ENCODE measurements around the gene FZD2.
"Not testable (repeated sequence)": the region's sequence is repeated elsewhere in the genome, so short reads cannot be mapped to it uniquely, and the experiment has no call there.

Gene FZD2

GRCh38 chr17:44556832-44557606, at the start of gene FZD2:
Gene FZD2, plus strand, starts transcription at chr17:44557484. Its CDS starts 205 bp downstream, at chr17:44557689.
- DNase-seq (ENCODE audit: low read depth in 2 of 2) = peak; percentile 100

GRCh38 chr17:44511241-44512134, 45.8 kb upstream of the FZD2 start:
- DNase-seq (ENCODE audit: low read depth in 2 of 2) = not testable (repeated sequence)

- DNase-seq (ENCODE audit: low read depth in 2 of 2) = no peak
Observed at GRCh38 chr17:44518032-44518431, 39.3 kb upstream of the FZD2 start.

DNA sequence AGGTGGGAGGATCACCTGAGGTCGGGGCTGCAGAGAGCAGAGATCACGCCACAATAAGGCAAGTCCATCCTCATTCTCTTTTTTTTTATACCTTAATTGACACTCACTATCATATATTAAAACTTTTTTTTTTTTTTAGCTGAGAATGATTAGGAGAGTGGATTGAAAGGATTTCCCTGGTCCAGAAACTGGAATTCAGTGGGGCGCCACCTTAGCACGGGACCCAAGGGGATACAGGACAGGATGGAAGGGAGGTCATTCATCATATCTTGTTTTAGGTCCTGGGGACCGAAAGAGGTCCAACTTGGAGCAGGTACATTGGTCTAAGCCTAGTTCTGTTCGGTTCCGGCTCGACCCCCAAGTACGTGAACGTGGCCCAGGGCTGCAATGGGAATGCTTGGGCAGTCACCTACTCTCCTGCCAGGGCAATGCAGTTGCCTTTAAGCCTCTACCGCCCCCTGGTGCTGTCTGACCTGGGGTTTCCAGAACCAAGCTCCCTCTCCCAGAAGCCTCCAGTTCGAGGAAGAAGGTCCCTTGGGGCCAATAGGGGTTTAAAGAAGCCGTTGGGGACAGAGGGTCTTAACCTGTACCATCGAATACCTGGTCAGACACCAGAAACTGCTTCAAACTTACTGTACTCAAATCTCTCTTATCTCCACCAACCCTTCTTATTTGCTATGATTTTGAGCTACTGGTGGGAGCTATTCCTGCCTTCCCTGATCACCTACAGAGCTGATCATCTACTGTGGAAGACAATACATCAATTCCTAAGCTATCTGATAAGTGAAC, 34.2 kb upstream of the FZD2 start:
- DNase-seq (ENCODE audit: low read depth in 2 of 2) = no peak

DNA sequence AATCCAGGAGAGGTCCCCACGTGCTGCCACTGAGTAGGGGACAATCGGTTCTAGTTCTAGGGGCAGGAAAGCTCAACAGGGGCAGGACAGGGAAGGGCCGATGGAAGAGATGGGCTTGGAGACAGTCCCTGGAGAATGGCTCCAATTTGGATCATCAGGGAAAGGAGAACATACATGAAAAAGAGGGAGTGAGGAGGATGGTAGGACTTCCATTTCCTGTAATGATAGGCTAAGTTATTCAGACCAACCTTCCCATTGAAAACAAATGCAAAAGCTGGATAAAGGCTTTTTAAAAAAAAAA, 33.7 kb upstream of the FZD2 start:
- DNase-seq (ENCODE audit: low read depth in 2 of 2) = no peak

DNA sequence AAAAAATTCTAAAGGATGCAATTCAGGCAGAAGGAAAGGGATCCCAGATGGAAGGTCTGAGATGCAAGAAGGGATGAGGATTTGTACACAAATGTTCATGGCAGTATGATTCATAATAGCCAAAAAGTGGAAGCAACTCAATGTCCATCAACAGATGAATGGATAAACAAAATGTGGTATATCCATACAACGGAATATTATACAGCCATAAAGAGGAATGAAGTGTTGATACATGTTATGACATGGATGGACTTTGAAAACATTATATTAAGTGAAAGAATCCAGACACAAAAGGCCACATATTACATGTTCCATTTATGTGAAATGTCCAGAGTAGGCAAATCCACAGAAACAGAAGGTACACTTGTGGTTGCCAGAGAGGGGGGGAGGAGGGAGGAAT, 30.2 kb upstream of the FZD2 start:
- no peak for DNase-seq (ENCODE audit: low read depth in 2 of 2)

- no peak for DNase-seq (ENCODE audit: low read depth in 2 of 2)
Observed at GRCh38 chr17:44527954-44528353, 29.3 kb upstream of the FZD2 start.

DNA sequence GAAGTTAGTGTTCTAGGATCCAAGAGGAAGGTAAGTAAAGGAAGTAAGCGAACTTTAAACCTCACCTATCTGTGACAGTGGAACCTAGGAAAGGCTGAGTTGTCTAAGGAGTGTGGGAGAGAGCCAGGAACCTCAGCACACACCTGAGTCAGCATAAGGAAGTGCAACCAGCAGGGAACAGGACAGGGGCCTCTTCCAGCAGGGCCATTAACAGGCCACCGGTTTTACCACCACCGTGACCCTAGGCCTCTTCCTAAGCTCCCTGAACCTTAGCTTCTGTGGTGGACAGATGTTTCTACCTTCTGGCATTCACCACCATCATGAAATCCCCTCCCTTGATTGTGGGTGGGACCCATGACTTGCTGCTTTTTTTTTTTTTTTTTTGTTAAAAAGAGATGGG, 27.4 kb upstream of the FZD2 start:
- no peak for DNase-seq (ENCODE audit: low read depth in 2 of 2)

- DNase-seq (ENCODE audit: low read depth in 2 of 2) = no peak
Observed at GRCh38 chr17:44530896-44531418, 26.3 kb upstream of the FZD2 start.

DNA sequence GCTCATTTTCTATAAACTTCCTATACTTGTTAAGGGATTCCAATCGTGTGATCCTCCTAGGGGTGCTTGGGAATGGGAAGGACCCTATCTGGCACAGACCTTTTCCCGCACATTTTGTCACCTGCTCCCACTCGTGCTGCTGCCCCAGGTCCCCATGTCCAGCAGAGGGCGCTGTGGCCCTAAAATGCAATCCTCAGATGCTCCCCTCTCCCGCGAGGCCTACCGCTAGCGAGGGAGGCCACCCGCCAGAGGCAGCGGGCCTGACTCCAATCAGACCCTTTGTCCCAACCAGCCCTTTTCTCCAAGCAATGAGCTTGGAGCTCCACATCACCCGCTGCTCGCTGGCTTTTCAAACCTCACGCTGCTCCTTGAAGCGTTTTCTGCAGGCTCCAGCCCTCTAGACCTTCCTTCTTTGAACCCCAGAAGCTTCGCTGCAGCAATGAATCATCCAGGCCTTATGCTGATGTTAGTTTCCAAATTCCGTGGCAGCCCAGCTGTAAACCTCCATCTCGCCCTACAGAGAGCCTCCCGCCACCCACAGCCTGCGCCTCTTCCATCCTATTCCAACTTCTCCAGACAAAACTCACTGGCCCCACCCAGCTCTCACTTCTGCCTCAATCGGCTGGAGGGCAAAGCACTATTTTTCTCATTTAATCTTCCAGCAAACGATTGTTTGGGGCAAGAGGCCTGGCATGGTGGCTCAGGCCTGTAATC, 23.6 kb upstream of the FZD2 start:
- peak; percentile 84 for DNase-seq (ENCODE audit: low read depth in 2 of 2)

GRCh38 chr17:44536090-44536953, 21.0 kb upstream of the FZD2 start:
- DNase-seq (ENCODE audit: low read depth in 2 of 2) = peak in 1 of 2 experiments; percentile 40

GRCh38 chr17:44537922-44538321, 19.4 kb upstream of the FZD2 start:
- not testable (repeated sequence) for DNase-seq (ENCODE audit: low read depth in 2 of 2)

GRCh38 chr17:44539673-44540072, 17.6 kb upstream of the FZD2 start:
- no peak for DNase-seq (ENCODE audit: low read depth in 2 of 2)

DNA sequence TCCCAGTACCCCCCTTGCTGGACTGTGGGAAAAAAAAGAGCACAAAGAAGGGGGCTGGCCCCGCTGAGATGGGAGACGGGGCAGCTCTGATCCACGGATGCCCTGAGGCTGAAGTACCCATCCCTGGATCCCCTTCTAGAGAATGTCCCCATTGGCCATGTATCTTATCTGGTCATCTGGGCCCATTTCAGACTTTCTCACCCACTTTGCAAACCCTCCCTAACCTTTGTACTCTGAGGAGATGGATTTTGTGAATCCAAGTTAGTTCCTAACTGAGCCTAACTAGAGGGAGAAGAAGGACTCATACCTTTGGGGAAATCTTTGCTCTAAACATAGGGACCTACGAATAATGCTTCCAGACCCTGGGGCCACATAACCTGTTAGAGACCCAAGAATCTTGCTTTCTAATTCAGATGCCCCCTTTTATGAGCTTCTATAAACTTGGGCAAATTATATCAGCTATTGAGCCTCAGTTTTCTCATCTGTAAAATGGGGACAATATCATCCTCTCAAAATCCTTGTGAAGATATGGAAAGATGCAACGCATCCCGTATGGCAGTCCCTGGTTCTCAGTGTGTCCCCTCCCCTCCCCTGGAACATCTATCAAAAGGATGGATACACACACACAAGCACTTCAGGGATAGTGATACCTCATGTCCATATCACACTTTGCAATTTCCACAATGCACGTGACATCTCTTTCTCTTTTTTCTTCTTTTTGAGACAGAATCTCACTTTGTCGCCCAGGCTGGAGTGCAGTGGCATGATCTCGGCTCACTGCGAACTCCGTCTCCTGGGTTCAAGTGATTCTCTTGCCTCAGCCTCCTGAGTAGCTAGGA, 16.8 kb upstream of the FZD2 start:
- DNase-seq (ENCODE audit: low read depth in 2 of 2) = no peak

- DNase-seq (ENCODE audit: low read depth in 2 of 2) = no peak
Observed at GRCh38 chr17:44541884-44542581, 15.3 kb upstream of the FZD2 start.

DNA sequence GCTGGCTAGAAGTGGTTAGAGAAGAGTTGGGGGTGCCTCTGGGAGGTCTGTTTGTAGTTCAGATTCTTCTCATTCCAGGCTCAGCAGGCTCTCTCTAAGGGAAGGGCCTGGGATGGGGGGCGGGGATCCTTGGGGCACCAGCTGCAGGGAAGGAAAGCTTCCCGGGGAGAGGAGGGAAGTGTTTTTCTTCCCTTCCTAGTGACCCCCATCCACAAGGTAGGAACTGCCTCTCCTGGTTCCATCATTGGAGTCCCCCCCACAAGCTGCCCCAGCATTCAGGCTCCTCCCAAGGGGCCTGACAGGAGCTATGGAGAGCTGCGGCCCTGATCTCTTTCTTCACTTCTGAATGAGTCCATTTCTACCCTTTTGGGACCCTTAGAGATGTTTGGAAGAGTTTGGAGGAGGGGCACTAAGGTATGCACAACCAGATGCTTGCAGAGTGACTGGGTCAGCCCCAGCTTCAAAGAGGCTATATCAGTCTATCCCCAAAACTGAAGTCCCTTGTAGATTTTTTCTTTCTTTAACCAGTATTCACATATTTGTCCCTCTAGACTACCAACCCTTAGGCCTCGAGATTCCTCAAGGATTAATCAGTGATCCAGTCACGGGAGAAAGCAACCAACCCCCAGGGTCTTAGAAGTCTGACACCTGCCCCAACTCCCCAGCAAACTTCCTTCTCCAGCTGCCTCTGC, 13.9 kb upstream of the FZD2 start:
- peak; percentile 94 for DNase-seq (ENCODE audit: low read depth in 2 of 2)

- no peak for DNase-seq (ENCODE audit: low read depth in 2 of 2)
Observed at GRCh38 chr17:44543905-44544523, 13.3 kb upstream of the FZD2 start.

Measured in fibroblast of skin of left quadriceps (primary cell).